CD4-positive, alpha-beta T cell treated with Interleukin-4 for 4 hours (primary cell): ENCODE data around the gene UNC45B.
"Not testable (repeated sequence)": the region's sequence is repeated elsewhere in the genome, so short reads cannot be mapped to it uniquely, and the experiment has no call there.

Experiments
- DNase-seq: peaks from one replicate; pipeline ENCODE4 v3.0.0-alpha.2; 2020

UNC45B gene

DNA sequence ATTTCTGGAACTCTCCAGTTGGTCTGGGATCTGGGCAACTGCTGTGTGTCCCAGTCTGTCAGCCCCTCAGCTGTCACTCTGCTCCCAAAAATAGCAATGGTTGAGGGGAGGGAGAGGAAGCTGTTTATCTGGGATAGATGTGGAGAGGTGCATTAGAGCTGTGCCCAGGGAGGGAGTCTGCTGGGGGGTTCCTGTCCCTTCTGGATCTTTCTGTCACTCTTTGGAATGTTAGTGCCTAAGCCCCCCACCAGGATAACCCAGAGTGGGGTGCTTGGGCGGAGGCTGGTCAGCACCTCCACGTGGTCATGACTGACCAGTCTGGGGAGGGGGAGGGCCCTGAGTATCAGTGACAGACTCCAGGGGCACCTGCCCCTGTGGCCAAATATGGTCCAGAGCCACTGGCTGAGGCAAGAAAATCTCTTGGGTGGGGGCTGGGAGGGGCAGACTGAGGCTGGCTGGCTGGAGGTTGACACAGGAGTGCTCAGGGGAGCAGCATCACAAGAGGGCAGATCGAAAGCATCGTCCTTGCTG is at the start of gene UNC45B:
Gene UNC45B (plus strand): TSS at position 443 of the 531 bp plus-strand sequence. CDS start 447 bp downstream, outside the sequence.
- DNase-seq, result no peak

GRCh38 chr17:35099908-35100307 is 47.7 kb upstream of the UNC45B start:
- DNase-seq, result no peak

GRCh38 chr17:35101036-35101435 is 46.6 kb upstream of the UNC45B start:
- no peak for DNase-seq

DNA sequence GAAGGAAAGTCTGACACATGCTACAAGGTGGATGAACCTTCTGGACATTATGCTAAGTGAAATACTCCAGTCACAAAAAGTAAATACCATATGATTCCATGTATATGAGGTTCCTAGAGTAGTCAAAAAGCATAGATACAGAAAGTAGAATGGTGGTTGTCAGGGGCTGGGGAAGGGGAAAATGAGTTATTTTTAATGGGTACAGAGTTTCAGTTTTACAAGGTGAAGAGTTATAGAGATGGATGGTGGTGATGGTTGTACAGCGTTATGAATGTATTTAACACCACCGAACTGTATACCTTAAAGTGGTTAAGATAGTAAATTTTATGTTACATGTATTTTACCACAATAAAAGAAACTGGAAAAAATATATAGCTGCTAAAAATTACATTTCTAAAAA is 45.9 kb upstream of the UNC45B start:
- no peak for DNase-seq

DNA sequence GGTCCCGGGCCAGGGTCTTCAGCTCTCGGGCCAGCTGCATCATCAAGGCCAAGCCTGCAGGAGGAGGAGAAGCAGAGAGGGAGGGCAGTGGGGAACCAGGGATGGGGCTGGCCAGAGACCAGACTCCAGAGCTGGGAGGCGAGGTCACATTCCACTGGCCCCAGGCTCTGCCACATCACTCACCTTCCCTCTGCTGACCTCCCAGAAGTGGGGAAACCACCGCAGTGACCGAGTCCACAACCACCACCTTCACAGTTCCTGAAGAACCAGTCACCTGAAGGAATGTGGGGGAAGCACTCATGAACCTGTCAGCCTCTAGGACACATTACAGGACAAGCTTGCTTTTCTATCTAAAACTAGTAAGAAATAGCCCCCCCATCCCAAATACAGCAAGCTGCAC is 44.3 kb upstream of the UNC45B start:
- no peak for DNase-seq

DNA sequence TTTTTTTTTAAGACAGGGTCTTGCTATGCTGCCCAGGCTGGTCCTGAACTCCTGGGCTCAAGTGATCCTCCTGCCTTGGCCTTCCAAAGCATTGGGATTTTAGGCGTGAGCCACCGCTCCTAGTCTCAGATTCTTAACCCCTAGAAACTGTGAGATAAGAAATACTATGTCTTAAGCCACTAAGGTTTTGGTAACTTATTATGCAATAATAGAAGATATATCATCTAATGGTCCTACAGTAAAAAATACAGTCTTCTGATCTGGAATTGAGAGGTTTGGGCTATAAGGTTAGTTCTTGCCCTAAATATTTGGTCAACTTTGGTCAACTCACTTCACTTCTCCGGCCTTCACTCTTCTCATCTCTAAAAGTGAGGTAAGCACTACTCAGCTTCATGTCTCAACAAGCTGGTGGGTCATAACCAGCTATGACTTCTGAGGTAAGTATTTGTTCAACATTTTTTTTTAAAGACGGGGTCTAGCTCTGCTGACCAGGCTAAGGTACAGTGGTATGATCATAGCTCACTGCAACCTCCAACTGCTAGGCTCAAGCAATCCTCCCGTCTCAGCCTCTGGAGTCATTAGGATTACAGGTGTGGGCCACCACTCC is 42.7 kb upstream of the UNC45B start:
- DNase-seq, result no peak

GRCh38 chr17:35110791-35111190 is 36.8 kb upstream of the UNC45B start:
- DNase-seq, result not testable (repeated sequence)

DNA sequence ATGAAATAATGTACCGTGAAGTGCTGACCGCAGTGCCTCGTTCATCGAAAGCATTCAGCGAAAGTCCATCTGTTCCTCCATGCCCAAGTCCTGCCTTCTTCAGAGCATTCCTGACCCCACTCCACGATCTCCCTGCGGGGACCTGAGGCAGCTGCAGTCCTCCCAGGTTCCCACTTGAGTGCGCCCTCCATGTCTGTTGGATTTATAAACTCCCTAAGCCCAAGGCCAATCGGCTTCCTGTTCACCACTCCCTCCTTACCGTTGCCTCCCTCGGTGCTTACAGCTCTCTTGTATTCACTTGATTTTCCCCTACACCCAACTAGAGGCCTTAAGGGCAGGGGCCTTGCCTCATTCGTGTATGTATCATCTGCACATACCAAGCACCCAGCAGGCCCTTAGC is 30.8 kb upstream of the UNC45B start:
- DNase-seq, result no peak

DNA sequence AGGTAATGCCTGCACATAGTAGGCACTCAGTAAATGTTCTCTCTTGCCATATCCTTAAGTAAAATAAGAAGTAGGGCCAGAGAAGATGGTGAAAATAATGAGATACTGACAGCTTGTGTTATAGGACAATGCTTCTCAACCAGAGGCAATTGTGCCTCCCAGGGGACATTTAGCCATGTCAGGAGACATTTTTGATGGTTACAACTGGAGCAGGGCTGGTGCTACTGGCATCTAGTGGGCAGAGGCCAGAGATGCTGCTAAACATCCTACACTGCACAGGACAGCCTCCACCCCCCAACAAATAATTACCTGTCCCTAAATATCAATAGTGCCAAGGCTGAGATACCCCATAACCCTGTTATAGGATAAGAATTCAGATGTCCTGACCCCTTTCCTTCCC is 29.6 kb upstream of the UNC45B start:
- peak; percentile 56 for DNase-seq

GRCh38 chr17:35119370-35120165 is 28.0 kb upstream of the UNC45B start, which contains the start of gene RAD51D:
RAD51D (minus strand) TSS chr17:35119860; CDS start chr17:35119613, 247 bp downstream.
- DNase-seq, result peak; percentile 66

DNA sequence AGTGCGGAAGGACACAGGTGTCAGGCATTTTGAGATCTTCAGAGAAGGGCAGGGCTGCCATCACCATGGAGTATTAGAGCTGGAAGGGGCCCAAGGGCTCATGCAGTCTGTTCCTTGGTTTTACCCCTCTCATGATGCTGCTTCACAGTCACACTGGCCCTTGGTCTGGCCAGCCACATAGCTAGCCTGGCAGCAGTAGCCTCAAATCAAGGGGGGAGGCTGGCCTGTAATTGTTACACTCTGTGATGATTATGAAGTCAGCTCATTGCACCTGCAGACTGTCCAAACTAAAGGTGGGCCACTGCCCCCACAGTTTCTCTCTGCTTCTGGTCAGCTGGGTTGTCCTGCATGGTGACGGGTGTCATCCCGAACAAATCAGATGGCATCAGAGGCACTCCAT is 26.3 kb upstream of the UNC45B start, which contains the start of gene FNDC8:
Gene FNDC8 (plus strand): TSS at position 301 of the 400 bp plus-strand sequence. CDS start 79 bp downstream, at position 380.
- no peak for DNase-seq

- DNase-seq, result no peak
These were observed 19.7 kb upstream of the UNC45B start for GRCh38 chr17:35127751-35128514.

GRCh38 chr17:35129154-35129972 is 18.3 kb upstream of the UNC45B start:
- no peak for DNase-seq

- no peak for DNase-seq
These were observed 17.7 kb upstream of the UNC45B start for GRCh38 chr17:35129973-35130351.

- DNase-seq, result no peak
These were observed 17.2 kb upstream of the UNC45B start for GRCh38 chr17:35130392-35130791.

DNA sequence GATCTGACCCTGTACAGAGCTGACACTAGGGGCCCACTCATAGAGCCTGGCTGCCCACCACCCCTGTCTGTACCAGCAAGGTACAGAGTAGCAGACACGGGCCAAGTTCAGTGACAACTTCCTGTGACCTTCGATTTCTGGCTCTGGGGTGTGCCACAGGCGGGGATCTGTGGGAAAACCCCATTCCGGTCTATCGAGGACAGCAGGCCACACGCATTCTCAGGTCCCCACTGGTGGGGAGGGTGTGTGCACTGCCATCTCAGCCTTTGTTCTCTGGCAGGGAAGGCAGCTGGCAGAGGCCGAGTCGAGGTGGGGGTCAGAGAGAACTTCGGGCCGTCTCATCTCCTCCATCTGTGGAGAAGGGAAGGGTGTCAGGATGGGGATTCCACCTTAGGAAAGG is 15.5 kb upstream of the UNC45B start:
- no peak for DNase-seq

DNA sequence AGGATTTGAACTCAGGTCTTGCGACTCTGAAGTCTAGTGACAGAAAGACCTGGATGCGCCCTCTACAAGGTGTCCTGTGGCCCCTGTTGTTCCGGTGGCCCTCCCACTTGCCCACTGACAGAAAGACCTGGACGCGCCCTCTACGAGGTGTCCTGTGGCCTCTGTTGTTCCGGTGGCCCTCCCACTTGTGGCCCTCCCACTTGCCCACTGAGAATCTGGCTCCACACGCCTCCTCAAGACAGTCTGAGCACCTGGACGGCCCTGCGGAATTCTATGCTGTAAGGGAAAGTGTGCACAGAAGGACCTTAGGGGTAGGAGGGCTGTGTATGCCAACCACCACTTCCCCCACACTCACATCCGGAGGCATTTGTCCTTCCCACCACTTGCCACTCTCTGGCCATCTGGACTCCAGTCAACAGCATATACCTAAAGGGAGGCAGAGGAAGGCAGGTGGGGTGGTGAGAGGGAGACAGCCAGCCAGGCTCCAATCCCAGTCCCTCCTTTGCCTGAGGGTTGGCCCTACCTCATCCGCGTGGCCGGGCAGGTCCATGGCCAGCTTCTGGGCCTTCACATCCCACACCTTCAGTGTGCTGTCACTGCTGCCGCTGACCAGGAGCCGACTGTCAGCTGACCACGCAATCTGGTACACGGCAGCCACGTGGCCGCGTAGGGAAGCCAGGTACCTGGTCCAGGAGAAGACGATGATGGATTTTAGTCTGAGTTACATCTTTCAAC is 14.6 kb upstream of the UNC45B start:
- DNase-seq, result no peak

DNA sequence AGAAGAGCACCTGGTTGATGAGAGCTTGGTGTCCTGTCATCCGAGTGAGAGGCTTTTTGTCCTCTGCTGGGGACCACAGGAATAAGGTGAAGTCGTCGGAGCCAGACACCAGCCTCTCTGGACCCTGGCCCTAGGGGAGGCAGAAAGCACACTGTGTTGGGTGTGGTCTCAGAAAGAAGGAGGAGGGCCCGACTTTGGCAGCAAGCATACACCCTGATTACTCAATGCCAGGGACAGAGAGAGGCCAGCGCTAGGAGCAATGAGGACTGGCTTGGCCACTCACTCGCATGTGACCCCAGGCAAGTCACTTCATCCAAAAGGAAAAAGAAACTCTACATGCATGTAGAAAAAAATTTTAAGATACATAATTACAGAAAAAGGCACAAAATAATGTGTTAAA is 12.3 kb upstream of the UNC45B start:
- no peak for DNase-seq

GRCh38 chr17:35138218-35138617 is 9.4 kb upstream of the UNC45B start:
- no peak for DNase-seq

DNA sequence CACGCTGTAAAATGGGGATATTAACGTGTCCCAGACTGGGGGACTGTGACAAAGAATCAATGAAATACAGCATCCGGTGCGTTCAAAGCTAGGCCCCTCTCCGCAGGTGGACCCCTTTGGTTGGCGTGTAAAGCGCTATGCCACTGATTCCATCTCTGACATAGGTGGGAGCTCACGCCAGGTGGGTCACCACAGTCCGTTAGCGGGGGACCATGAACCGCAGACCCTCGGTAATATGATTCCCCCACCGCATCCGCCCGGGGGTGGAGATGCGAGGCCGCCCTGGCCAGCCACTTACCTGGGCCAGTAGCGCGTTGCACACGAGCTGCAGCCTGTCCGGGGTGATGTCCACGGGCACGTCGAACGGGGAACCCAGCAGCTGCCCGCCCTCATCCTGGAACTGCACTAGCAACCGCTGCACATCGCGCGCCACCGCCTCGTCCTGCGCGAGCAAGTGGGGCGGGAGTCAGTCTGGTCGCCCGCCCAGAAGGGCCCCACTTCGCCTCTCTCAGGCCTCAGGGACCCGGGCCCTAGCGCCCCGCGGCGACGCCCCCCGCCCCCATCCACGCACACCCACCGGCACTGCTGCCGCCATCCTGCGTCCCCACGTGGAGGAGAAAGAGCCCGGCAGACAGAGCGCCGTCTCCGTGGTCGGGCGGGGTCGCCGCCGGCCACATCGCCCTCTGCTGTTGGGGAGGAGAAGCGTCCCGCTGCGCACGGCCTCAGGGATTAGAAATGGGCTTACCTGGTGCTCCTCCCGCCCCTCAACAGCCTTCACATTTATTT is 5.7 kb upstream of the UNC45B start, which contains the start of gene NLE1:
Gene NLE1 (minus strand): TSS at position 623 of the 786 bp plus-strand sequence. CDS start 28 bp downstream, at position 595.
- peak; percentile 86 for DNase-seq

DNA sequence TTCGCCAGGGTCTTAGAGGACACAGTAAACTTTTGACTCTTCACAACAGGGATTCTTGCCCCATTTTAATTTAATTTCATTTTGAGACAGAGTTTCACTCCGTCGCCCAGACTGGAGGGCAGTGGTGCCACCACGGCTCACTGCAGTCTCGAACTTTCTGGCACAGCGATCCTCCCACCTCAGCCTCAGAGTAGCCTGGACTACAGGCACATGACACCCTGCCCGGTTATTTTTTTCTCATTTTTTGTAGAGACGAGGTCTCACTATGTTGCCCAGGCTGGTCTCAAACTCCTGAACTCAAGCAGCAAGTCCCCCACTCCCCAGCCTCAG is 5.2 kb upstream of the UNC45B start:
- no peak for DNase-seq
